ENCODE measurements around the gene MANEAL.

The MANEAL gene

GRCh38 chr1:37828410-37829074 is 34.9 kb downstream of the MANEAL start:
- DNase-seq (ENCODE audit: low spot score): no peak

- no peak for DNase-seq (ENCODE audit: low spot score)
Measured at GRCh38 chr1:37831109-37831508, 37.5 kb downstream of the MANEAL start.

- DNase-seq (ENCODE audit: low spot score): no peak
Measured at GRCh38 chr1:37831809-37832208, 38.2 kb downstream of the MANEAL start.

- DNase-seq (ENCODE audit: low spot score): no peak
Measured at GRCh38 chr1:37836788-37837187, 43.1 kb downstream of the MANEAL start.

- DNase-seq (ENCODE audit: low spot score): no peak
Measured at GRCh38 chr1:37839676-37840075, 46.0 kb downstream of the MANEAL start.

GRCh38 chr1:37840711-37841110 is 47.1 kb downstream of the MANEAL start:
- no peak for DNase-seq (ENCODE audit: low spot score)

GRCh38 chr1:37841652-37842051 is 48.0 kb downstream of the MANEAL start:
- no peak for DNase-seq (ENCODE audit: low spot score)

GRCh38 chr1:37844536-37844935 is 50.9 kb downstream of the MANEAL start:
- no peak for DNase-seq (ENCODE audit: low spot score)

- no peak for DNase-seq (ENCODE audit: low spot score)
Measured at GRCh38 chr1:37845049-37845646, 51.5 kb downstream of the MANEAL start.

- DNase-seq (ENCODE audit: low spot score): no peak
Measured at GRCh38 chr1:37845786-37846185, 52.1 kb downstream of the MANEAL start.

GRCh38 chr1:37846647-37847339 is 53.1 kb downstream of the MANEAL start:
- no peak for DNase-seq (ENCODE audit: low spot score)

GRCh38 chr1:37849480-37849879 is 55.8 kb downstream of the MANEAL start:
- DNase-seq (ENCODE audit: low spot score): no peak

GRCh38 chr1:37850352-37850955 is 56.8 kb downstream of the MANEAL start:
- no peak for DNase-seq (ENCODE audit: low spot score)

All from left forelimb (tissue), 1 donor.